NOMO-1 treated with dmso at 0.1 percent for 144 hours (cell line): ENCODE data around the gene RNF121.

ENCODE experiments used
- DNase-seq: peaks from one replicate; lab custom pipeline; 2025; ENCODE audit not compliant: unreplicated experiment; lab: John Stamatoyannopoulos, UW

The RNF121 gene

DNA sequence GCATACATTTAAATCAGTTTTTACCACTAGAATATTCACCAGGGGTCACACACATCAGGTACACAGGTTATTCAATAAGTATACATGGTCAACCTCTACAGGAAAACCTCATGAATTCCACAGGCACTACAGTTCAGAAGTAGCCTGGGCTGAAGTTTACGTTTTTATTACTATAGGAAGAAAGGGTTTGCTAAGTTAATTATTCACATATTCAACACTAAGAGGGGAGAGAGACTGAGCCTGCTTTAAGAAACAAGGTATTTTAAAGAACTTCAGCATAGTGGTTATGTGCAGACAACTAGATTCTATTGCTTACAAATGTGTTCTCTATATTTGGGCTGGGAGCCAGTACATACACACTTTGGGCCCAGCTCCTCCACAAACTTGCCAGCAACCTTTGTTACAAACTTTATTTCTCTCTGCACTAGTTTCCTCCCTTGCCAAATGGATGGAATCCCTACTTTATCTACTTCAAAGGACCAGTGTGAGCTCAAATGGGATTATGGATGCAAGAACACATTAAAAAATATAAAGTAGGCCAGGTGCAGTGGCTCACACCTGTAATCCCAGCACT is 101.7 kb downstream of the RNF121 start:
- no peak for DNase-seq

GRCh38 chr11:72036687-72037086 is 107.8 kb downstream of the RNF121 start:
- DNase-seq, result no peak

- no peak for DNase-seq
Measured at GRCh38 chr11:72037554-72038311, 108.9 kb downstream of the RNF121 start.

DNA sequence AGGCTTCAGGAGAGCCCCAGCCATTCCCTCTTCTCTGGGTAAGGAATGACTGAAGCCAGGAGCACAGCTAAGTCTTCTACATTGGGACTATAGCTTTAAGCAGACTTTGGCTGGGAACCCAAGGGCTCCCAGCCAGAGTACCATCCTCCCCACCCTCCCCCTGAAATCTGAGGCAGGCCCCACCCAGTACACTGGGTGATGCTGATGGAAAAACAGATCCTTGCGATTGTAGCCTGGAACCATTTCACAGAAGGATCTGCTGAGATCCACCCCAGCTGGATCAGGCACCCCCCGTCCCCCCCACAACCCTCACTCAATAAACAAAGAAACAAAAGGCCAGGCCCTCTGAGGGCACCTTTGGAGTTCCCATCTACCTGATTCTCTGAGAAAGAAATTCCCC is 109.6 kb downstream of the RNF121 start:
- no peak for DNase-seq

GRCh38 chr11:72039031-72039855 is 110.4 kb downstream of the RNF121 start:
- no peak for DNase-seq

DNA sequence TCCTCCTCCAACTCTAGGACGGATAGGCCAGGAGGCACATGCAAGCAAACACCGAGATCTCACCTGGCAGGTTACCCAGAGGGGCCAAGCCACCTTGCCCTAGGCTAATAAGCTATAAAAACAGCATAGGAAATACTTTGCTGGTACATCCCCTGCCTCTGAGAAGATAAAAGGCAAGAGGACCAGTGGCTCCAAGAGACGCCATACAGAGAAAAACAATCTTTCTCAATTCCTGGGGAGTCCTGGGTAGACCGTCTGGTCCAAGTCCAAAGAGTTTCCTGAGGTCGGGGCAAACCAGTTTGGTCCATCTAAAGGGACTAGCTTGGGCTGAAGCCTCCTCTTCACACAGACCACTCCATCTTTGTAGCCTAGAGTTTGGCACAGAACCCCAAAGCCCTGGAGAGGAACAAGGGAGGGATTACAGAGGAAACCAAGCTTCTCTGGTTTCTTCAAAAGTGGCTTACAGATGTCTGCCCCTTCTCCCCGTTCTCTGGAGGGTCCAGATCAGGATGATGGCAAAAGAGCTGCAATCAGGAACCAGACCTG is 111.1 kb downstream of the RNF121 start:
- no peak for DNase-seq

DNA sequence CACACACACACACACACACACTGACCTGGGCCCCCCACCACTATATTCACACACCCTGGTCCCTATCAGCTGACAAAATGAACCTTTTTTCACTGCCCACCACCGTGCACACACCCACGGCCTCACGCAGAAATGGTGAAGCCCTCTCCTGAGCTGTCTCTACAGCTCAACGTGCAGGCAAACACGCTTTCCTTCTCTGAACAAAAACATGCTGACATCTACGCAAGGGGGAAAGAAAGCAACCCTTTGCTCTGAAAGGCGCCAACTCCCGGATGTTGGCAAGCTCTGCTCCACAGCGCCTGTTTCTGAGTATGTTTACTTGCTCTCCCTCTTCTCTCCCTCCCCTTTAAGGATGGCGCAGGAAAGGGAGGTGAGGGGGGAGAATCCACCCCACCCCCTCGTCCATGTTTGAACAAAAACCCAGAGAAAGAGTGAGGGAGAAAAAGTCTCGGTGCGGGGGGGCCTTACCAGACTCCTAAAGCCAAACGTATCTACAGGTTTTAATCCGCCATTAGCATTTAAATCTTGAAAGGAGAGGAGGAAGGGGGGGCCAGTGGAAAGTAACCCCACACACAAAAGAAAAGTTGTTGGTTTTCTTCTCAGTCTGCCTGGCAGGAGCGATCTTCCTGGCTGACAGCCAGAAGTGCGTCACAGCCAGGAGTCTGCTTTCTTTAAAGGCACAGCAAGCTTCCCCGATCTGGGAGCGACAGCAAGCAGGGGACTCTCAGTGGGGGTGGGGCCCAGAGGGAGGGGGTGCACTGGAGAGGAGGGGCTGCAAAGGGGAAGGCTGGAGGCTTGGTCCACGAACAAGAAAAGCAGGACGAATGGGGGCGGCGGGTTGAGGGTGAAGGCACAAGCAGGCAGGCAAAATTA is 111.9 kb downstream of the RNF121 start:
- DNase-seq, result no peak

DNA sequence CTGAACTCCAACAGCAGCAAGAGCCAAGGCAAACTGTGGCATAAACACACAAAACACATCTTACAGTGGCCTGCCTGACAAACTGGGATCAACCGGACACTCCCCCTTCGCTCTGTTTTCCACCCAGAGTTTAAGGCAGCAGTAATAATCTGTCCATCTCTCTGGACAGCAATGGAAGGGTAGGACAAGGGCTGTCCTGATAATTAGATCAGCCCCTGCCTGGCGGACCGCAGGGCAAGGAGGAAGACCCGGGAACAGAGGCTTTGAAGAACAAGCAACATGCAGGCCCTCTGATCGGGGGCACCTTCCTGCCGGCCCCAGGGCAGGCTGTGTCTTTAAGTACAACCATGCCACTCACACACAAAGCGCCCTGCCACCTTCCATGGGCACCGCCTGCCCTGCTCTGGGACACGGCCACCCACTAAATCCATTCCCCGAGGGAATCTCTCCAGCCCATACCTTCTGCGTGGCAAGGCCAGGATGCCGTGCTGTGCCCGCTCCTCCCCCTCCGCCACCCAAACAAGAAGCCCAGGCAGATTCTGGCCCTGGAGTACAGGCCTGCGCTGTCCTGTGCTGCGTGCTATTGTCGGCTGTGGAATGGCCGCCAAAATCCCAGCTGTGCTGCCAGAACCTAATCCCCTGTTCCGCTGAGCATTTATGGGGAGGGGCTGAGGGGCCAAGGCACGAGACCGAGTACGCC is 112.7 kb downstream of the RNF121 start:
- DNase-seq, result no peak

DNA sequence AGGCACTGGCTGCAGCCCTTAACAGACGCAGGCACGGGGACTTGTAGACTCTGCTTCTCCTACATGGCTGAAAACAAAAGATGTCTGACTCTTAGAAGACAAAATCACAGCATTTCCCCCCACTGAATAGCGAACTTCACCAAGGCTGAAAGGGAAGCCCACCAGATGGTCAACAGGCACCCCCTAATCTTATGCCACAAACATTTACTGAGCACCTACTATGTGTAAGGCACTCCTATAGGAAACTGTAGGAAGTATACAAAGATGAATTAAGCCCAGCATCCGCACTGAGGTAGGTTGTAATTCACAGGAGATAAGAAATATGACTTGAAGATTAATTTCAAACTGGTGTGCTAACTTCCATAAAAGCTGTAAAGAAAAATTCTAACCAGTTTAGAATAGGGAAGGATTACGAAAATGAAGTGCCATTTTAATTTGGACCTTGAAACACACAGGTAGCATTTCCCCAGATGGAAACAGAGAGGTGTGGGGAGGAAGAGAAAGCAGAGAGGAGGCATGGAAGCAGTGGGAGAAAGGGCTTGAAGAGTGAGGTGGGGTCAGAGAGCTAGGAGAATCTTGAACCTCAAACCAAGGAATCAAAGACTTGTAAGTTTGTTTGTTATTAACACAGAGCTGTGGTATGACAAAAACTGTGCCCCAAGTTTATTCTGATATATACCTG is 113.4 kb downstream of the RNF121 start:
- no peak for DNase-seq

DNA sequence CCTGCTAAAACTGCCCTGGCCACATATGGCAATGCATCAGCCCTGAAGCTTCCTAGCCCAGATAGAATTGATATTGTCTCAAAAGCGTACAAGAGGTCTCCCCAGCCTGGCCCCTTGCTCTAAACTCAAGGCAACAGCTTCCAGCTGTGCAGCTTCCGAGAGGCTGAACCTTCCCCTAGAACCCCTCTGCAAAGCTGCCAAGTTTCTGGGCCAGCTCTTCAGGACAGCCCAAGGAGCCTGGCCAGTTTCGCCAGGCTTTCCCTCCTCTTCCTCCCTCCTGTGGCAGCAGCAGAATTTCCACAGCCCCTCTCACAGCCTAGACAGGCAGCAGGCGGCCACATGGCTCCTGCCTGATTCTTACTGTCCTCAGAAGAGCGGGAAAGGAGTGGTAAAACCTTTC is 117.0 kb downstream of the RNF121 start:
- no peak for DNase-seq
